HG02938 (cell line): ENCODE measurements around the gene FBXW2.

Source experiments
- ATAC-seq: cut with Tn5 transposase; IDR thresholded peaks from one replicate; pipeline ENCODE4 v1.9.1; 2021; ENCODE audit warnings: mild to moderate bottlenecking, moderate library complexity; ENCODE audit not compliant: unreplicated experiment

Gene FBXW2

DNA sequence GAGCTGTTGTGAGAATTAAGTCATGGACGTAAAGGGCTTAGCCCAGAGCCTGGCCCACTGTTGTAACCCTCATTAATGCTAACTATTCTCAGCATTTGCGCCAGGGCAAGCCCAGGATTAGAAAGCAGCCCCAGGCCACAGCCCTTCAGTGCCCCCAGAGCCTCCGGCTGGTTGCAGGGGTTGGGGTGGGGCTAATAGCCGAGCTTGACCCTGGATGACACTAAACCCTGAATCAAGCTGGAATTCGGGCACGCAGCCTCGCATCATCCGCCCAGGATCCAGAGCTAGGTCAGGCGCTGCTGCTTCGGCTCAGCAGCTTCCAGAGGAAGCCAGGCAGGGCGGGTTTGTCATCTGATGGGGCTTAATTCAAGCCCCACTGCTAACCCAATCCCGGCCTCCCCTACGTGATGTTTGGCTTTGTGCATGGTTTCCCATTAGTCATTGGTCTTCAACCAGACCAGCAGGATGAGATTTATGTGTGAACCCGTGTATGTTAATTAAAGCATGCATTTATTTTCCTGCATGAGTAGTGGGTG lies 77.8 kb downstream of the FBXW2 start:
- no peak for ATAC-seq

DNA sequence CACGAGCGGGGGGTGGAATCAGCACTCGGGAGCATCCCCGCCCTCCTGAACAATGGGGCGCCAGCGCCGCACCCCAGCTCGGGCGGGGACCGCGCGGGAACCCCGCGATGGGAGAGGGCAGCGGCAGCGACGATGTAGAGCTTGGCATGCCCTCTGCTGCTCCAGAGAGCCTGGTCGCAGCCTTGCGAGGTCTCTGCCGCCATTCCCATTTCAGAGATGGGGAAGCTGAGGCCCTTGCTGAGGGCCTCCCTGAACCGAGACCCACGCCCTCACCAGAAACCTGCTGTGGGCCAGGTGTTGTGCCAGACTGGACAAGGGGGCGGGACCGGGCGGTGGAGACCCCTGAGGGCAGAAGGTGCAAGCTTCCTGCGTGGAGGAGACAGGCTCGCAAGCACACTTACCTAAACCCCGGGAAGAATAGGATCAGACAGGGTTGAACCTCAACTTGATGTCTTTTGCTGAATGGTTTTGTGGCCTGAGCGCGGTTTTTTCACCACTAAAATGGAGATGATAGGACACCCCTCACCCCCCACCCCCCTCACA lies 78.3 kb downstream of the FBXW2 start:
- peak; percentile 23 for ATAC-seq

DNA sequence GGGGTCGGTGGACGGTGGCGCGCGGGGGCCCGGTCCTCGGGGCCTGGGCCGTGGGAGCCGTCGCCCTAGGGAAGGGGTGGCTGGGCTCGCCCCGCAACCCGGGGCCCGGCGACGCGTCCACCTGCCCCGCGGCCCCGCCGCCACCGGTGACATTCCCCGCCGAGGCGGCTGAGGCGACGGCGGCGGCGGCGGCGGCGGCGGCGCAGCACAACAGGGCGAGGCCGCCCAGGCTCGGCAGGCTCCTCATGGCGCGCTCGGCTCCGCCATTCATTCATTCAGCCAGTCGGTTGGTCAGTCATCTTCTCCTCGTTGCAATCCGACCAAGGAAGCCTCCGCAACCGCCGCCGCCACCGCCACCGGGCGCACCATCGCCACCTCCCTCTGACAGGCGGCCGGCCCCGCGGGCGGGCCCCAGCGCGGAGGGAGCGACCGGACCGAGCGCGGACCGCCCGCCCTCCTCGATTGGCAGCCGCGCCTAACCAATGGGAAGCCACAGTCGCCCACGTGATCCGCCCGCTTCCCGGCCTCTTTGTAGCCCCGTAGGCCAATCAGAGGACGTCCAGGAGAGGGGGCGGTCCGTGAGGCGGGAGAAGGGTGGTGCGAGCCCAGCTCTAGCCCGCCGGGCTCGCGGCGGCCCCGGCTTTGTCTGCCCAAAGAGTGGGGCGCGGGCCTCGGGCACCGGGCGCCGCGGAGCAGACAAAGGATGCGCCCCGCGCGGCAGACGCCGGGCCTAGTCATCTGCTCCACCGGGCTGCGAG lies 78.9 kb downstream of the FBXW2 start, which contains the start of gene MEGF9:
TSS of gene MEGF9 (minus strand) at position 383 of the 758 bp plus-strand sequence. CDS start at position 271, 112 bp downstream.
- ATAC-seq: peak; percentile 89

DNA sequence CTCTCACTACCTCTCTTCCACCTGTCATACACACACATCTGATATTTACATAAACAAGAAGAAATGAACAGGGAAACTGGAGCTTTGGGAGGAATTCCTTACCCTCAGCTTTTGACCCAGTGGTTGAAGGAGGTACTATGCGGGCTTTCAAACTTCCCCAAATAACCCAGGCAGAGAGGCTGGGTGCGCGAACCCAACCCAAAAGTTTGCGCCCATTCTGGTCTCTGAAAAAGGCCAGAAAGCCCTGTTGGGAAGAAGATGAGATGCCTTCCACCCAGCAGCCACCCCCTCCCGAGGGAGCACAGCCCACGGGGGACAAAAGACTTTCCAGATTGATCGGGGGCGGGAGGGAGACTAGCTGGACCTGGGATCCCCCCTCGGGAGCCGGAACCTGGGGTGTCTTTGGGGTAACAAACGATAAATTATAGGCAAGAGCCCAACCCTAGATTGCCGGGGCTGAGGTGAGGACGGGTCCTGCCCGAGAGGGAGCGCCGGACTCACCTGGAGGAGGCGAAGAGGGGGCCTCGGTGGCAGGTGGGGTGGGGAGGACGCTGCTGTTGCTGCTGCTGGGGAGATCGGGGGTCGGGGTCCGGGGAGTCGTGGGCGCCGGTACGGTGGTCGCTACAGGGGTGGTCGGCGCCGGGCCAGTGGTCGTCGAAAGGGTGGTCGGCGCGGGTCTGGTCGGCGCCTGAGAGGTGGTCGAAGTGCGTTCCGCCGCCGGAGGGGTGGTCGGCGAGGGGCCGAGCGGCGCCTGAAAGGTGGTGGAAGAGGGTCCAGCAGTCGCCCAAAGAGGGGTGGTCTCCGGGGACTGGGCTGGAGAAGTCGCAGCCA lies 79.7 kb downstream of the FBXW2 start:
- no peak for ATAC-seq

DNA sequence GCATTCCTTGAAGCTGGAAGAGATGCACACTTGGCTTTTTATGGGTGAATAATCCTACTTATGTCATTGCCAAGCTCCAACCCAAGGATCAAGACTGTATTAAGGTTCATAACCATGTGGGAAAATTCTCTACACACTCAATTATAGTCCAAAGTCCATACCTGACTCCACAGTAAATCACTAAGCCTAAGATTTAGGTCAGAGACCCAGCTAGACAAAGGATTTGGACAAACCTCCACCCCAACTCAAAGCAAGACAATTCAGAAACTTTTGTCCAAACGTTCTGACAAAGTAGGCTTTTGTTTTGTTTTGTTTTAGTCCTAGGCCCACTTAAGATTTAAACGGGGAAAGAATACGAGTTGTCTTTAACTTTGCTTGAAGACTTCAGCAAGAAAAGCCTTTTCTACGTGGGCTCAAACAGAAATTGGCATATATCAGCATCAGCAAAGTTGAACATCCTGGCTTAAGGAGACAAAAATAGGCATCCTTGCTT lies 80.6 kb downstream of the FBXW2 start:
- no peak for ATAC-seq

DNA sequence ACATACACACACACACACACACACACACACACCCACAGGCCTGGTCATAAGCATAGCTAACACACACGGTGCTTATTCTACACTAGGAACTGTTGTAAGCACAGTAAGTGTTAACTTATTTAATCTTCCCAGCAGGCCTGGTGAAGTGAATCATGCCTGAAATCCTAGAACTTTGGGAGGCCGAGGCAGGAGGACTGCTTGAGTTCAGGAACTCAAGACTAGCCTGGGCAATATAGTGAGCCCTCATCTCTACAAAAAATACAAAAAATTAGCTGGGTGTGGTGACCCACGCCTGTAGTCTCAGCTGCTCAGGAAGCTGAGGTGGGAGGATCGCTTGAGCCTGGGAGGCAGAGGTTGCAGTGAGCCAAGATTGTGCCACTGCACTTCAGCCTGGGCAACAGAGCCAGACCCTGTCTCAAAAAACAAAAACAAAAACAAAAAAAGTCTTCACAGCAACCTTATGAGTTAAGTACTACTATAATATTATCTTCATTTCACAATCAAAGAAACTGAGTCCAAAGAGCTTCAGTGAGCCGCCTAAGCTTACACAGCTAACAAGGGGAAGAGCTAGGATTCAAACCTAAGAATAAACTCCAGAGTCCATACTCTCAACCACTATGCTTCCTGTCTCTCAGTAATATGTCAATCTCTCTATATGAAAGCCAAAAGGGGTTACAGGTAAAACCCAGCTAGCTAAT lies 81.2 kb downstream of the FBXW2 start:
- ATAC-seq: no peak

DNA sequence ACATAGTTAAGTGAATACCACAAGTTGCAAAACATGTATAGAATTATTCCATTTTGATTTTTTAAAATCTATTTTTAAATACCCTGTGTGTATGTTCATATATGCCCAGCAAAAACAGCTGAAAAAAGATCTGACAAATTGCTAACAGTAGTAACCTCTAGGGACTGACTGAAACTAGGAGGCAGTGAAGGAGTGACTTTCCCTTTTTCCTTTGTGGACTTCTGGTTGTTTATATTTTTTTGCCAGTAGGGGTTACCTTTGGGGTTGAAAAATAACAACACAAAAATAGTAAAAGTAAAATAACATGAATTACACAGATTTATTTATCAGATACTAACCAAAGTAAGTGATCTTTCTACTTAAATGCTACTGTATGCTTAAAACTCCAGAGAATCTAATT lies 81.9 kb downstream of the FBXW2 start:
- no peak for ATAC-seq

DNA sequence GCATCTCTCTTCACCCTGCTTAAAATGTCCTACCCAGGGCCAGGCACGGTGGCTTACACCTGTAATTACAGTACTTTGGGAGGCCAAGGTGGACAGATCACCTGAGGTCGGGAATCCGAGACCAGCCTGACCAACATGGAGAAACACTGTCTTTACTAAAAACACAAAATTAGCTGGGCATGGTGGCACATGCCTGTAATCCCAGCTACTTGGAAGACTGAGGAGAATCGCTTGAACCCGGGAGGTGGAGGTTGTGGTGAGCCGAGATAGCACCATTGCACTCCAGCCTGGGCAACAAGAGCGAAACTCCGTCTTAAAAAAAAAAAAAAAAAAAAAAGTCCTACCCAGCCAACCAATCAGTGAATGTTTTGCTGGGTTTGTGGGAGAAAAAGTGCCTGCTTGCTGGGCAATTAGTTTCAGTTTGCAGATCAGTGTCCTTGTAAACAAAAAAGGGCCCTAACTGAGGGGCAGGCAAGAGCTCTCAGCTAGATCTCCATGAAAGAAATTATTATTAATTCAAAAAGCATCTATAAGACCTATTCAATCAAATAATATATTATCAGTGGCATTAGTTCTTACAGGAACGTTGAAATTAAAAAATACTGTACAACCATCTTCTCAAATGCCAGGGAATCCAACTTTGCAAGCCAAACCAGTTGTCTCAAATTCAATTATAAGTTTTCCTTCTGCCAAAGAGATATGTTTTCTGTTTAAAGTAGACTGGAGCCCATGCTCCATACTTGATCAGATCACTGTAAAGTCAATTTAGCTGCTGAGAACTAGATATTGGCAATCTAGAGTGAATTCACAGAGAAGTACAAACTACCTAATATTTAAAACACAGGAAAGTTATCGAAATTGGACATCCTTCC lies 82.9 kb downstream of the FBXW2 start:
- no peak for ATAC-seq

DNA sequence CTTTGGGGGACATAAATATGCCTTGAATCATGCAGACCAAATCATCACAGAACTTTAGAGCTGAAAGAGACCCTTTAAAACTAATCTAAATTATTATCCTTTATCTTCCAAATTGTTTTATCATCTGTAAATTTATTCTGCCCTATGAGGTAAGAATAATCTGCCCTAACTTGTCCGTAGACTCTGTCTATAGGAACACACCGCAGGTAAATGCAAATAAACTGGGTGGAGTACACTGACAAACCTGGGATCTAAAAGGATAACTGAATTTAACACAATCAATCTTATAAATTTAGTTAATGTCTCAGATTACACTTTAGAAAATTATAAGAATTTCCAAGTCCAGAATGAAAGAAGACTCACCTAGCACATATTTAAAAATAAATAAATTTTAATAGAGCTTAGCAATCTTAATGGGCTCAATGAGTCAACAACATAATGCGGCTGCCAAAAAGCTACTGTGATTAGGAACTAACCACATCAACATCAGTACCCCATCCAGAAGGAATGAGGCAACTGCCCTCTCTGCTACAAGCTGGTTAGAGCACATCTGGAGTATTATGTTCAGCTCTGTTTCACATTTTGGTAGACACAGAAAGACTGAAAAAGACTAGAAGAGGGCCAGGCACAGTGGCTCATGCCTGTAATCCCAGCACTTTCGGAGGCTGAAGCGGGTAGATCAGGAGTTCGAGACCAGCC lies 84.5 kb downstream of the FBXW2 start:
- no peak for ATAC-seq

DNA sequence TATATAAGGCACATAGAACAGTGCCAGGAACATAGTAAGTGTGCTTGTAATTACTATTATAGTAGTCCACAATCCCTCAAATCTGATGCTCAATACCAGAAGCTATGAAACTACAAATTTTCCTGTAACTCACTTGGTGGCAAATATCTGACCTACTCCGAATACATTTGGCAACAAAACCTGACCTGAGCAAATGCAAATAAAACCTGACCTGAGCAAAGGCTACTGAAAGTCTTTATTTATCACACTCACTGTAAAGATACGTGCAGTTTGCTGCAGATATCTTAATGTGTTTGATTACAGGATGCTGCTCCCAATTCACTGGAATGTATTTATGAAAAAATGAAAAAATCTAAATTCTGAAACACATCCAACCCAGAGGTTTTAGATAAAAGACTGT lies 86.0 kb downstream of the FBXW2 start:
- ATAC-seq: no peak
